ENCODE measurements around the gene CTSH.

DNA sequence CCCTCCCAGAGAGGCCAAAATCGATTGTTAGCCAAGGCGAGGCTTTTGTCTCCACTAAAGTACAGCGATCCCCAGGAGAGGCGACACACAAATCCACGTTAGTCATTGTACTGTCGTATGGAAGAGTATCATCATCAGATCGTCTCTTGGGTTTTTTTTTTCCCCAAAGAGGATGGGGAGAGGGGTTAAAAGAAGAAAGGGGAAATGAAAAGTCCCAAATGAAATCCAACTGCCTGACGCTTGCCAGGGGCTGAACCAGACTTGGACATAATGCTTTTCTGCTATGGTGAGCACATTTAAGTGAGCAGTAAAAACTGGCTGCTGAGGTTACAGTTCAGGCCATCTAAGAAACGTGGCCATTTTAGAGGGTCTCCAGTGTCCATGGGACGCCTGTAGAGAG is 37.9 kb upstream of the CTSH start:
- no peak for TF ChIP-seq EZH2 (IDR thresholded peaks at IDR 0.05; ENCODE audit: insufficient read depth, poor library complexity, severe bottlenecking)
- TF ChIP-seq EZH2phosphoT487 (IDR thresholded peaks at IDR 0.05; ENCODE audit: insufficient read depth, low read depth) = no peak

Data from GM23248 (cell line).